SIG-M5 (cell line): ENCODE results near the gene DOCK2.

Source experiments
- DNase-seq: peaks from one replicate; lab custom pipeline; 2025; lab: John Stamatoyannopoulos, UW

DOCK2 gene

DNA sequence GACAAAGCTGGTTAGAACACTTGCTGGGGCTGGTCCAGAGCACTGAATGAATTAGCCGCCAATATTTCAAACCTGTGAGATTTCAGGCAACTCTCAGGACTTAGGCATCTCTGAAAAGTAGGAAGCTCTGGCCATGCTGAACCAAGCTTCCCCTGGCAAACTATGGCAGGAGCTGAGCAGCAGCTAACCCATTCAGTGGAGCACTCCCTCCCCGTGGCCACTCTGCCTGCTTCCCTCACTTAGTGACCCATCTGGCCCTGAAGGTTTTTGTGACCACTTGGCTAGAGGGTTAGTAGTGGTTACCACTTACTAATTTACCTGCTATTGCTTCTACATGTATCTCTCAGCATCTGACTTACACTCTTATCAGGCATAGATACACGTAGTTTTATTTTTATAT, 494.2 kb downstream of the DOCK2 start:
- DNase-seq, result no peak

DNA sequence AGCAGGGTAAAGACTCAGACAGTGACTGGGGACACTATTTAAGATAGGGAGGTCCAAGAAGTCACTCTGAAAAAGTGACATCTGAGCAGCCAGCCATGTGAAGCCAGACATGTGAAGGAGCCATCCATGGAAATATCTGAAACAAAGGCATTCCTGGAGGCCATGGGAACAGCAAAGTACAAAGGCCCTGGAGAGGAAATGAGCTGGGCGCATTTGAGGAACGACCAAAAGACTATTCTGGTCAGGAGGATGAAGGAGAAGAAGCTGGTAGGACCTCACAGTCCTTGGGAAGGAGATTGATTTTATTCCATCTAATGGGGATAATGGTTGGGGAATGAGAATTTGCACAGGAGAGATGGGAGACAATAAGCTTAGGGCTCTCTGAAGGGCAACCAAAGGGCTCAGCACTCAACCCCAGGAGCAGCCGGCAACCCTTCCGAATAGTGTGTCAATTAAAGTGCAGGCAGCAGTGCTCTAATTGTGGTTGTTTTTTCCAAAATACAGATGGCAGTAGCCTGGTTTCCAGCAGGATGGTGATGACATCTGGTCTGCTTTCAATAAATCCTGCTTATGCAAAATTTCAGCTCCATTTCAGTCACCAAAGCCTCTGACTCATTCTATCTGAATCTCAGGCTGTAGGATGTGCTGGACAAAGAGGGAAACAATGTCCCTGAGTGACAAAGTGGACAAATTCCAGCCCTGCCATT, 495.3 kb downstream of the DOCK2 start:
- DNase-seq, result no peak
